A172 (cell line): ENCODE data around the gene BORCS6. TPM values are rescaled to one million over a fixed set of nuclear protein-coding genes. Genes with fewer than 3 reads are reported as not detected.

Experiments
- DNase-seq: peaks from one replicate; pipeline ENCODE4 v3.0.0-alpha.2; 2015; ENCODE audit warnings: low spot score
- total RNA-seq: library from RNA; depleted of rRNA; stranded (reverse); fragments of >200 nt; shearing (Covaris generic); gene quantifications from 2 replicates; pipeline ENCODE4 v1.2.3, GENCODE V29; 2014; rRNA removed

Gene BORCS6
- total RNA-seq, 1 experiment from 2014 or later: 10.9 TPM

GRCh38 chr17:8143581-8144400 lies 46.2 kb downstream of the BORCS6 start:
- no peak for DNase-seq

GRCh38 chr17:8142887-8143580 lies 46.9 kb downstream of the BORCS6 start:
- DNase-seq: no peak

- no peak for DNase-seq
These were observed 47.7 kb downstream of the BORCS6 start for GRCh38 chr17:8142158-8142886.

GRCh38 chr17:8141741-8142140 lies 48.2 kb downstream of the BORCS6 start:
- no peak for DNase-seq

GRCh38 chr17:8141045-8141444 lies 48.9 kb downstream of the BORCS6 start:
- no peak for DNase-seq

- DNase-seq: no peak
These were observed 49.6 kb downstream of the BORCS6 start for GRCh38 chr17:8140065-8141029.

GRCh38 chr17:8138672-8139371 lies 51.2 kb downstream of the BORCS6 start:
- peak; percentile 99 for DNase-seq

GRCh38 chr17:8138374-8138671 lies 51.7 kb downstream of the BORCS6 start:
- no peak for DNase-seq

Other genes starting within 250 kb of the BORCS6 start
- not detected in 2 replicates for gene GUCY2D, start 187.6 kb downstream of the BORCS6 start, total RNA-seq
- gene ALOX15B, start 151.1 kb downstream of the BORCS6 start, total RNA-seq: 0.14 TPM in 1 of 2 replicates, not detected in the other
- not detected in 2 replicates for gene ALOX12B, start 102.5 kb downstream of the BORCS6 start, total RNA-seq
- 0.05 TPM in 1 of 2 replicates, not detected in the other for gene ALOXE3, start 71.7 kb downstream of the BORCS6 start, total RNA-seq
- gene HES7, start 66.1 kb downstream of the BORCS6 start, total RNA-seq: not detected in 2 replicates
- gene PER1, start 37.8 kb downstream of the BORCS6 start, total RNA-seq: 6.9 and 7.5 TPM in 2 replicates
- 1.9 and 4.3 TPM in 2 replicates for gene VAMP2, start 27.2 kb downstream of the BORCS6 start, total RNA-seq
- 35.8 and 39.3 TPM in 2 replicates for gene TMEM107, start 13.8 kb downstream of the BORCS6 start, total RNA-seq
- gene AURKB, start 20.4 kb upstream of the BORCS6 start, total RNA-seq: 110 and 114 TPM in 2 replicates
- gene CTC1, start 57.9 kb upstream of the BORCS6 start, total RNA-seq: 3.2 and 7.7 TPM in 2 replicates
- gene PFAS, start 59.1 kb upstream of the BORCS6 start, total RNA-seq: 28.0 and 29.3 TPM in 2 replicates
- gene RANGRF, start 98.5 kb upstream of the BORCS6 start, total RNA-seq: 12.1 and 17.4 TPM in 2 replicates
- 0.60 and 3.2 TPM in 2 replicates for gene SLC25A35, start 105.2 kb upstream of the BORCS6 start, total RNA-seq
- not detected in 2 replicates for gene ARHGEF15, start 120.1 kb upstream of the BORCS6 start, total RNA-seq
- gene ODF4, start 149.7 kb upstream of the BORCS6 start, total RNA-seq: not detected in 2 replicates
- gene RPL26, start 193.0 kb upstream of the BORCS6 start, total RNA-seq: 4,408 and 5,921 TPM in 2 replicates
- not detected in 2 replicates for gene RNF222, start 207.6 kb upstream of the BORCS6 start, total RNA-seq
- 38.4 and 48.0 TPM in 2 replicates for gene NDEL1, start 245.7 kb upstream of the BORCS6 start, total RNA-seq